Loucy (cell line): ENCODE results near the gene NEK7.

Source experiments
- H2AFZ ChIP-seq: fragments of 200-600 bp; sonication (generic); 2 replicates; pipeline ENCODE4 v1.6.0; 2016; ENCODE audit warnings: antibody characterized with exemption, mild to moderate bottlenecking, low read length, moderate library complexity
- H3F3A ChIP-seq: fragments of 200-600 bp; 2 replicates; pipeline ENCODE4 v1.6.0; 2016; ENCODE audit warnings: antibody characterized with exemption, low read depth, mild to moderate bottlenecking
- H3K27me3 ChIP-seq: fragments of 200-600 bp; sonication (generic); 2 replicates; pipeline ENCODE4 v1.6.1; 2014; ENCODE audit warnings: low read length, mild to moderate bottlenecking; ENCODE audit not compliant: insufficient read depth, poor library complexity, severe bottlenecking
- H3K36me3 ChIP-seq: fragments of 200-600 bp; sonication (generic); 2 replicates; pipeline ENCODE4 v1.6.1; 2016; ENCODE audit warnings: low read length; ENCODE audit not compliant: insufficient read depth
- H3K4me1 ChIP-seq: fragments of 200-600 bp; sonication (generic); 2 replicates; pipeline ENCODE4 v1.5.1; 2014; ENCODE audit warnings: low read length, mild to moderate bottlenecking; ENCODE audit not compliant: insufficient read depth, poor library complexity, severe bottlenecking
- H3K4me2 ChIP-seq: fragments of 200-600 bp; sonication (generic); 2 replicates; pipeline ENCODE4 v1.6.0; 2014; ENCODE audit warnings: antibody characterized with exemption, low read length, low read depth, mild to moderate bottlenecking; ENCODE audit not compliant: poor library complexity, severe bottlenecking
- H3K4me3 ChIP-seq: fragments of 200-600 bp; sonication (generic); 2 replicates; pipeline ENCODE4 v1.5.1; 2014; ENCODE audit warnings: low read length, mild to moderate bottlenecking, mixed read lengths; ENCODE audit not compliant: poor library complexity, severe bottlenecking
- H3K79me2 ChIP-seq: fragments of 200-600 bp; sonication (generic); 2 replicates; pipeline ENCODE4 v1.6.1; 2014; ENCODE audit warnings: low read length; ENCODE audit not compliant: insufficient read depth
- H3K9ac ChIP-seq: fragments of 200-600 bp; sonication (generic); 2 replicates; pipeline ENCODE4 v1.6.0; 2014; ENCODE audit warnings: mild to moderate bottlenecking, low read depth, low read length, moderate library complexity; ENCODE audit not compliant: poor library complexity, severe bottlenecking
- H3K9me2 ChIP-seq: fragments of 200-600 bp; sonication (generic); replicated peaks from 2 replicates; pipeline ENCODE4 v1.6.1; 2016; ENCODE audit warnings: low read depth, low read length, mixed read lengths
- H3K9me3 ChIP-seq: fragments of 200-600 bp; sonication (generic); 2 replicates; pipeline ENCODE4 v1.6.1; 2014; ENCODE audit warnings: mild to moderate bottlenecking, antibody characterized with exemption, low read length, low read depth; ENCODE audit not compliant: insufficient read depth
- H4K20me1 ChIP-seq: fragments of 200-600 bp; sonication (generic); 2 replicates; pipeline ENCODE4 v1.6.0; 2014; ENCODE audit warnings: antibody characterized with exemption, low read length, mild to moderate bottlenecking; ENCODE audit not compliant: insufficient read depth, poor library complexity, severe bottlenecking
- EZH2phosphoT487 ChIP-seq: fragments of 200-600 bp; IDR thresholded peaks from 2 replicates; pipeline ENCODE4 v1.6.1; 2018; ENCODE audit warnings: antibody characterized with exemption, mild to moderate bottlenecking, moderate library complexity, borderline replicate concordance
- TF ChIP-seq, protein P1 (sequence below): fragments of 200-600 bp; sonication (generic); conservative IDR thresholded peaks from 2 replicates; pipeline ENCODE4 v1.5.1; 2014; ENCODE audit warnings: mild to moderate bottlenecking, antibody characterized with exemption, low read length

NEK7 gene

DNA sequence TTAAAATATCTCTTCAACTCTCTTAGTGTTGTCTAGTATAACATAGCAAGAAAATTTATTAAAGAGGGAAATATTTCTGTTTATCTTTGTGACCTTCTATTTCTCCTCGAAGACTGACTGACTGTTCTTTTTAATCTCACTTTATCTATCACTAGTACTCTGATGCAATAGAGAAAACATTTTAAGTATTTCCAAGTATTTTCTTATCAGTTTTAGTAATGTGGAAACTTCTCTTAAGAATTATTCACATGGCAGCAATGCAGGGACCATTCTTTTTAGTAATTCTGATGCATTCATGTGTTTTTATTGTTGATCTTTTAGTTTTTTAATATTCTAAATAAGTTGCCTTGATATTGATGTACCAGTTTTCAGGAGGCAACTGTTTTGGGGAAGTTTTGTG, 115.7 kb downstream of the NEK7 start:
- no peaks in the 10 kb centered on the region for H3K9me2 ChIP-seq
- no peaks in the 10 kb centered on the region for H3K9me3 ChIP-seq
- H3F3A ChIP-seq = peaks cover 11% of the 10 kb centered on the region; the same call in 1 of the 2 replicates
- H3K4me1 ChIP-seq = peaks cover 51% of the 10 kb centered on the region
- H2AFZ ChIP-seq = no peak overlapping the region
- no peak overlapping the region for H3K4me3 ChIP-seq
- TF ChIP-seq EZH2phosphoT487 = no peak
- TF ChIP-seq, protein P1, sequence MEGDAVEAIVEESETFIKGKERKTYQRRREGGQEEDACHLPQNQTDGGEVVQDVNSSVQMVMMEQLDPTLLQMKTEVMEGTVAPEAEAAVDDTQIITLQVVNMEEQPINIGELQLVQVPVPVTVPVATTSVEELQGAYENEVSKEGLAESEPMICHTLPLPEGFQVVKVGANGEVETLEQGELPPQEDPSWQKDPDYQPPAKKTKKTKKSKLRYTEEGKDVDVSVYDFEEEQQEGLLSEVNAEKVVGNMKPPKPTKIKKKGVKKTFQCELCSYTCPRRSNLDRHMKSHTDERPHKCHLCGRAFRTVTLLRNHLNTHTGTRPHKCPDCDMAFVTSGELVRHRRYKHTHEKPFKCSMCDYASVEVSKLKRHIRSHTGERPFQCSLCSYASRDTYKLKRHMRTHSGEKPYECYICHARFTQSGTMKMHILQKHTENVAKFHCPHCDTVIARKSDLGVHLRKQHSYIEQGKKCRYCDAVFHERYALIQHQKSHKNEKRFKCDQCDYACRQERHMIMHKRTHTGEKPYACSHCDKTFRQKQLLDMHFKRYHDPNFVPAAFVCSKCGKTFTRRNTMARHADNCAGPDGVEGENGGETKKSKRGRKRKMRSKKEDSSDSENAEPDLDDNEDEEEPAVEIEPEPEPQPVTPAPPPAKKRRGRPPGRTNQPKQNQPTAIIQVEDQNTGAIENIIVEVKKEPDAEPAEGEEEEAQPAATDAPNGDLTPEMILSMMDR = no peak
- H3K9ac ChIP-seq = no peak overlapping the region
- no peaks in the 10 kb centered on the region for H3K36me3 ChIP-seq
- peaks cover 57% of the 10 kb centered on the region for H3K79me2 ChIP-seq
- H4K20me1 ChIP-seq = no peaks in the 10 kb centered on the region
- H3K4me2 ChIP-seq = no peak overlapping the region
- H3K27me3 ChIP-seq = no peaks in the 10 kb centered on the region

DNA sequence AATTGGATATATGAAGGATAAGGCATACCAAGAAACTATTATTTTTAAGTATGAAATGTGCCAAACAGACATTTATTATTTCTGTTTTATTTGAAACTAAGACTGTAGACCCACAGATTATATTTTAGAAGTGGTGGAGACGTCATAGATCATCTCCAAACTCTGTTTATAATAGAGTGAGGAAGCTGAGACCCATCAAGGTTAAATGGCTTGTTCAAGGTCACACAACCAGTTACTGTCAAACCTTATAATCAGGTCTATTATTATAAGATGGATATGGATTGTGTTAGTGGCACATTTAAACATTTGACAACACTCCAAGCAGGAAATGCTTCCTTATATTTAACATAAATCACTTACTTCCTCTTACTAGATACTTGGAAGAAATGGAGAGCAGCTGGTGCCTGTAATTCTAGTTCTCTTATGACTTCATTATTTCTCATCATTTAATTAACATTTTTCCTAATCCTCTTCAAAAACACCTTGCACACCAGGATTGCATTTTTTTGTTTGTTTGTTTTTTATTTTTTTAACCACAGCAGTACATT, 117.0 kb downstream of the NEK7 start:
- no peaks in the 10 kb centered on the region for H3K9me3 ChIP-seq
- H3K4me3 ChIP-seq = no peak overlapping the region
- no peaks in the 10 kb centered on the region for H3K27me3 ChIP-seq
- peaks cover 52% of the 10 kb centered on the region for H3K4me1 ChIP-seq
- H4K20me1 ChIP-seq = no peaks in the 10 kb centered on the region
- H3F3A ChIP-seq = peaks cover 9% of the 10 kb centered on the region; the same call in 1 of the 2 replicates
- no peak overlapping the region for H3K9ac ChIP-seq
- no peaks in the 10 kb centered on the region for H3K36me3 ChIP-seq
- H3K79me2 ChIP-seq = peaks cover 53% of the 10 kb centered on the region
- H2AFZ ChIP-seq = no peak overlapping the region
- H3K9me2 ChIP-seq = no peaks in the 10 kb centered on the region
- no peak for TF ChIP-seq EZH2phosphoT487
- TF ChIP-seq, protein P1 = no peak
- H3K4me2 ChIP-seq = no peak overlapping the region

DNA sequence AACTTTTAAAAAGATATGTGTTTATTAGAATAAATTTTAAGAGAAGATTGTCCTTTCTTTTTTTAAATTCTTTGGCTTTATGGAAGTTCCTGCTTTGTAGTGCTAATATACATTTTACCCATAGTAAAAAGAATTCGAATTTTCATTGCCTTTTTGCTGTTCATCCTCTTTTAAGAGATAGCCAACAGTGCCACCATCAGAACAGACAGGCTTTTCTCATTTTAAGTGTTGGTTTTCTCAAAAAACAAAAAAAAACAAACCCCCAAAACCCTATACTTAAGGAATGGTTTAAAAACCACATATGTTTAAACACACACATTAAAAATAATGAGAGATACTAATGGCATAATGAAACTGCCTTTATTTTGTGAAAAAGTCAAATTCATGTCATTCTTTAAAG, 118.8 kb downstream of the NEK7 start:
- H3F3A ChIP-seq = peaks cover 7% of the 10 kb centered on the region; the same call in 1 of the 2 replicates
- peaks cover 56% of the 10 kb centered on the region for H3K79me2 ChIP-seq
- H3K9me3 ChIP-seq = no peaks in the 10 kb centered on the region

More for the DNA sequence above, 118.8 kb downstream of the NEK7 start:
- no peak for TF ChIP-seq EZH2phosphoT487
- TF ChIP-seq, protein P1 = peak; percentile 51
- Histone ChIP-seq H3K27me3 (no peaks in the 10 kb centered on the region), H2AFZ (no peak overlapping the region), H3K36me3 (peaks cover 9% of the 10 kb centered on the region), H4K20me1 (peaks cover 4% of the 10 kb centered on the region), H3K9ac (no peak overlapping the region), H3K4me3 (no peak overlapping the region), H3K4me2 (no peak overlapping the region), H3K9me2 (no peaks in the 10 kb centered on the region), H3K4me1 (peaks cover 50% of the 10 kb centered on the region)
